HG03432 (cell line): ENCODE data around the gene MAML3.
"Not testable (repeated sequence)": the region's sequence is repeated elsewhere in the genome, so short reads cannot be mapped to it uniquely, and the experiment has no call there.

Experiments
- ATAC-seq: cut with Tn5 transposase; IDR thresholded peaks from one replicate; pipeline ENCODE4 v1.9.1; 2021; ENCODE audit warnings: mild to moderate bottlenecking, moderate library complexity; ENCODE audit not compliant: unreplicated experiment

MAML3 gene

GRCh38 chr4:139712882-139713281 lies 441.1 kb downstream of the MAML3 start:
- ATAC-seq, result no peak

GRCh38 chr4:139711461-139711860 lies 442.5 kb downstream of the MAML3 start:
- no peak for ATAC-seq

GRCh38 chr4:139710073-139710472 lies 443.9 kb downstream of the MAML3 start:
- no peak for ATAC-seq

GRCh38 chr4:139709660-139710059 lies 444.3 kb downstream of the MAML3 start:
- ATAC-seq, result no peak

GRCh38 chr4:139704915-139705485 lies 449.0 kb downstream of the MAML3 start:
- no peak for ATAC-seq

- ATAC-seq, result no peak
Observed at GRCh38 chr4:139700568-139700967, 453.4 kb downstream of the MAML3 start.

- not testable (repeated sequence) for ATAC-seq
Observed at GRCh38 chr4:139698167-139698925, 455.6 kb downstream of the MAML3 start.

GRCh38 chr4:139696491-139696890 lies 457.5 kb downstream of the MAML3 start:
- no peak for ATAC-seq

- ATAC-seq, result no peak
Observed at GRCh38 chr4:139694522-139695107, 459.4 kb downstream of the MAML3 start.

- peak; percentile 53 for ATAC-seq
Observed at GRCh38 chr4:139692309-139693012, 461.5 kb downstream of the MAML3 start.

GRCh38 chr4:139690419-139690818 lies 463.6 kb downstream of the MAML3 start:
- no peak for ATAC-seq

- no peak for ATAC-seq
Observed at GRCh38 chr4:139689093-139689722, 464.8 kb downstream of the MAML3 start.

- ATAC-seq, result no peak
Observed at GRCh38 chr4:139686988-139687387, 467.0 kb downstream of the MAML3 start.

- no peak for ATAC-seq
Observed at GRCh38 chr4:139686130-139686529, 467.9 kb downstream of the MAML3 start.

- no peak for ATAC-seq
Observed at GRCh38 chr4:139685180-139685579, 468.8 kb downstream of the MAML3 start.

GRCh38 chr4:139684351-139684750 lies 469.6 kb downstream of the MAML3 start:
- ATAC-seq, result no peak

GRCh38 chr4:139682741-139683151 lies 471.2 kb downstream of the MAML3 start:
- ATAC-seq, result no peak

GRCh38 chr4:139682309-139682708 lies 471.7 kb downstream of the MAML3 start:
- no peak for ATAC-seq

GRCh38 chr4:139676913-139677585 lies 476.9 kb downstream of the MAML3 start:
- ATAC-seq, result no peak

GRCh38 chr4:139676365-139676764 lies 477.6 kb downstream of the MAML3 start:
- ATAC-seq, result no peak

GRCh38 chr4:139675651-139676050 lies 478.3 kb downstream of the MAML3 start:
- ATAC-seq, result no peak
